Raji (cell line): Measurements from ENCODE around the gene TTLL10.

Source experiments
- POLR2A ChIP-seq: IDR thresholded peaks from 2 replicates; pipeline ENCODE4 v1.6.1; 2011; ENCODE audit warnings: low read depth, low read length, control low read depth; ENCODE audit not compliant: insufficient read depth

TTLL10 gene

DNA sequence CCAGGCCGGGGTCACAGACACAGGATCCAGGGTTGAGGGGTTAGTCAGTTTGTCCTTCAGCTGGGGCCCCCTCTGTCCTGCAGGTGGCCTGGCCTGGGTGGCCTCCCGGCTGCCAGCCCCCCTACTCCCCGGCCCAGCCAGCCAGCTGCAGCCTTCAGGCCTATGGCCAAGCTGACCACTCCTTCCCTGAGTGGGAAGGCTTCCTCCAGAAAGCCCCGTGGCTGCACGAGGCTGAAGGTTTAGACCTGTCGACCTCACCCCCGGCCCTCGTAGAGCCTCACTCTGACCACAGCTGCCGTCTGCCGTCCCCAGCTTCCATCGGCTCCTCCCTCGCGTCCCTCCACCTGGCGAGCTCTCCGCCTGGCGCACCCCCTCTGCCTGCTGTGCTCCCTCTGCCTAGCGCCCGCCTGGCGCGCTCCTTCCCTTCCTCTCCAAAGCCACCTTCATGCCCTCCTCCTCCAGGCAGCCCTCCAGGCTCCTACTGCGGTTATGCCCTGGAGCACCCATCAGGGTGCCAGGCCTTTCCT lies 9.6 kb downstream of the TTLL10 start:
- no peak for TF ChIP-seq POLR2A

DNA sequence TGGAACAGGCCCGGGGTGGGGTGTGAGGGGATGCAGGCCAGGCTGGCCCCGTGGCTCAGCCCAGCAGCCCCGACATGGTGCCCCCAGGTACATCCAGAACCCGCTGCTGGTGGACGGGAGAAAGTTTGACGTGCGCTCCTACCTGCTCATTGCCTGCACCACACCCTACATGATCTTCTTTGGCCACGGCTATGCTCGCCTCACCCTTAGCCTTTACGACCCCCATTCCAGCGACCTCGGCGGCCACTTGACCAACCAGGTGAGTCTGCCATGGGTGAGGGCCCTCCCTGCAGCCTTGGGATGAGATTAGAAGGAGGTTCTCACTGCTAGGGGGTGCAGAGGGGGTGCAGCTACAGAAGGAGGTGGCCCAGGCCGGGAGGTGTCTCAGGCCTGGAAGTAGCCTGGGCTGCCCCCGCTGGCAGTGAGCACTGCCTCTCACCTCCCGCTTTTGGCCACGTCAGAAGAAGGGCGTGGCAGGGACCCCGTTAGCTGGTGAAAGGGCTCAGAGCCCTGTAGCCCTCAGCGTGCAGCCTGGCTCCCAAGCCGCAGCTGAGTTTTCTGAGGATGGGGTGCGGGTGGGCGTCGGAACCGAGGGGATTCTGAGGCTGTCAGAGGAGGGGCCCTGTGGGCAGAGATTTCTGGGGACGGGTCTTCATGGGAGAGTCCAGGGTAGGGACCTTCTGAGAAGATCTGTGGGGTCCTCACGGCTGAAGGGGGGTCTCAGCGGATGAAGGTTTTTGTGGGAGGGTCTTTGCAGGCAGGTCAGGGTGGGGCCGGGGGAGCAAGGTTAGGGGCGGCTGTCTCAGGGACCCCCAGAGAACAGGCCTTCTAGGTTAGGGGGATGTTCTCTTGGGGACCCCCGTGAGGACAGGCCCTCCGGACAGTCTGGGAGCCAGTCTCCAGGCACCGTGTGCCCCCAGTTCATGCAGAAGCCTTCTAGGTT lies 10.4 kb downstream of the TTLL10 start:
- TF ChIP-seq POLR2A, result no peak

DNA sequence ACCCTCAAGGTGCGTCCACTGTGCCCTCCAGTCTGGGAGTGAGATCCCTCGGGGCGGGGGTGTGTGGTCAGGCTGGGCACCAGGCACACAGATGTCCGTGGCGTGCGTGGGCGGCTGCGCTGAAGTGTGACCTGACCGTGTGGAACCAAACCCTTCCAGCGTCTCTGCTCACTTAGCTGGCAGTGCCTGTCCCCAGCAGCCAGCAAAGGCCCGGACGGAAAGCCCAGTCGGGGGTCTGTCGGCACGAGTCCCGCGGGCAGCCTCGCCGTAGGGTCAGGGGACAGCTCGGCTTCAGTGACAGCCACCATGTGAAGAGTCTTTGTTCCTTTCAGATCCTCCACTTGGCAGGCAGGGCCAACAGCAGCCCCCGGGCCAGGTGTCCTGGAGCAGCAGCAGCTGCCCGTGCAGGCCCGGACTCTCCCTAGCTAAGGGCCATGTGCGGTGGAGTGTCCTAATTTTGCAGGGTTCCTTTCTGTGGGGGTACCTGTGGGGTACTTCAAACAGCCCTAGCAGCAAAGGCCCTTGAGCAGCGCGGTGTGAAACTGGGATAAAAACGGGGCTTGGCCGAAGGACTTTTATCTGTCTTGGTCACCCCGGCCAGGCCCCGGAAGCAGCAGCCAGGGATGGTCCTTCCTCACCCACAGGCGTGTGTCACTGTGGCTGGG lies 11.6 kb downstream of the TTLL10 start:
- no peak for TF ChIP-seq POLR2A

DNA sequence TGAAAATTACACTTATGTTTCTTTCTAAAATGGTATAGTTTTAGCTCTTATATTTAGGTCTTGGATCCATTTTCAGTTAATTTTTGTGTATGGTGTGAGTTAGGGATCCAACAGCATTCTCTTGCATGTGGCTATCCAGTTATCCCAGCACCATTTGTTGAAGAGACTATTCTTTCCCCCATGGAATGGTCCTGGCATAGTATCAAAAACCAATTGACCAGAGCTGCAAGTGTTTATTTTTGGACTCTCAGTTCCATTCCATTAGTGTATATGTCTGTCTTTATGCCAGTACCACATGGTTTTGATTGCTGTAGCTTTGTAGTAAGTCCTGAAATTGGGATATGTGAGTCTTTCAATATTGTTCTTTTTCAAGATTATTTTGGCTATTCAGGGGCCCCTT lies 14.3 kb downstream of the TTLL10 start:
- TF ChIP-seq POLR2A, result no peak

DNA sequence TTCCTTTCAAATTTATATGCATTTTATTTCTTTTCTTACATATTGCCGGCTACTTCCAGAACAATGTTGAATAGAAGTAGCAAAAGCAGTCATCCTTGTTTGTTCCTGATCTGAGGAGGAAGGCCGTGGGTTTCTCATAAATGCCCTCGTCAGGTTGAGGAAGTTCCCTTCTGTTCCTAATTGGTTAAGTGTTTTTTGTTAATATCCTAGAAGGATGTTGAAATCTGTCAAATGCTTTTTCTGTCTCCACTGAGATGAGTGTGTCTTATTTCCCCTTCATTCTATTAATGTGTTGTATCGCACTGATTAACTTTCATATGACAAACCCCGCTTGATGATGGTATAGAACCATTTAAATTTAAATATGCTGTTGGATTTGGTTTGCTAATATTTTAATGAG lies 15.4 kb downstream of the TTLL10 start:
- no peak for TF ChIP-seq POLR2A

DNA sequence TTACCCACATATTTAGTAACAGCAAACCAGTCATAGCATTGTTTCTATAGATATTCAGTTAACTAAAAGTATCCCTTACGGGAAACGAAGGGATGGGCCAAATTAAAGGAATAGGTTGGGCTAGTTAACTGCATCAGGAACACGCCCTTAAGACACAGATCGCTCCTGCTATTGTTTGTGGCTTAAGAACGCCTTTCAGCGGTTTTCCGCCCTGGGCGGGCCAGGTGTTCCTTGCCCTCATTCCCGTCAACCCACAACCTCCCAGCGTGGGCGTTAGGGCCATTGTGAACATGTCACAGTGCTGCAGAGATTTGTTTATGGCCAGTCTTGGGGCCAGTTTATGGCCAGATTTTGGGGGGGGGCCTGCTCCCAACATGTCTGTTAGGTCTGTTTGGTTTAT lies 18.1 kb downstream of the TTLL10 start:
- no peak for TF ChIP-seq POLR2A

DNA sequence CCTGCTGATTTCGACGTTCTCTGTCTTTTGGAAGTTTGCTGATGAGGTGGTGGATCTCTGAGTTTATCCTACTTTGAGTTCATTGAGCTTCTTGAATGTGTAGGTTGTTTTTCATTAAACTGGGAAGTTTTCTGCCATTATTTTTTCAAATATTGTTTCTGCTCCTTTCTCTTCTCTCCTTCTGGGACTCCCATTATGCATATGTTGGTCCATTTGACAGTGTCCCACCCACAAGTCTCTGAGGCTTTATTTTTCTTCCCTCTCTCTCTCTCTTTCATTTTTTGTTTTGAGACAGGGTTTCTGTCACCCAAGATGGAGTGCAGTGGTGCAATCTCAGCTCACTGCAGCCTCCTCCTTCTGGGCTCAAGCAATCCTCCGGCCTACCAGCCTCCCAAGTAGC lies 21.0 kb downstream of the TTLL10 start:
- TF ChIP-seq POLR2A, result no peak

DNA sequence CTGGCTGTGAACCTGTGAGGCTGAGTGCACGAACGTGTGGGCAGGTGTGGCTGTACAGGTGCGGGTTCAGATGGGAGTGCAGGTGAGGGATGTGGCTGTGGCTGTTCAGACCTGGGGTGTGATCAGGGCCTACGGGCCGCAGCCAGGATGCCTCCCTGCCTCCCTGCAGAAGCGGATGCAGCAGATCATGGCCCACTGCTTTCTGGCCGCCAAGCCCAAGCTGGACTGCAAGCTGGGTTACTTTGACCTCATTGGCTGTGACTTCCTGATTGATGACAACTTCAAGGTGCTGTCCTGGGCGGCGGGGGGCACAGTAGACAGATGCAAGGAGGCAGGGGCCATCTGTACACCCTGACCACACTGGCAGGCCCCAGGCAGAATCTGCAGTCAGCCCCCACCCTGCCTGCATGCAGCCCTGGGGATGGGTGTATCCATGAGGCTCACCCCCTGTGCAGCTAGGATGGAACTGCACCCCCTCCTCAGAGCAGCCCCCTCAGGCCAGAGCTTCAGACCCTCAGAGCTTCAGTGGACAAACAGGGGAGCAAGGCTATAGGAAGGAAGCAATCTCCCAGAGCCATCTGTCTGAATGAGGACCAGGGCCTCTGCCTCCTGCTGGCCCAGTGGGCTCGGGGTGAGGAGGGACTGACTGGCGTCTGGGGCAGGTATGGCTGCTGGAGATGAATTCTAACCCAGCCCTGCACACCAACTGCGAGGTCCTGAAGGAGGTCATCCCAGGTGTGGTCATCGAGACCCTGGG lies 22.9 kb downstream of the TTLL10 start:
- TF ChIP-seq POLR2A, result no peak

DNA sequence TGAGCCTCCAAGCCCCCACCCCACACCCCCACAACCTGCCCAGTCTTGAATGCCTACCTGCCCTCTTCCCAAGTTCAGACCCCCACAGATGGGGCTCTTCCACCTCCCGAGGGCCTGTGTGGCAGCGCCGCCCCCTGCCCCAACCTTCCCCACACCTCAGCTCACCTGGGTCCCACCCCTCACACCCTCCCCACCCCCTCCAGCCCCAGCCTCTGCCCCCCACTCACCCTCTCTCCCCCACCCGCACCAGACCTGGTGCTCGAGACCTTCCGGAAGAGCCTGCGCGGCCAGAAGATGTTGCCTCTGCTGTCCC lies 23.5 kb downstream of the TTLL10 start:
- no peak for TF ChIP-seq POLR2A

DNA sequence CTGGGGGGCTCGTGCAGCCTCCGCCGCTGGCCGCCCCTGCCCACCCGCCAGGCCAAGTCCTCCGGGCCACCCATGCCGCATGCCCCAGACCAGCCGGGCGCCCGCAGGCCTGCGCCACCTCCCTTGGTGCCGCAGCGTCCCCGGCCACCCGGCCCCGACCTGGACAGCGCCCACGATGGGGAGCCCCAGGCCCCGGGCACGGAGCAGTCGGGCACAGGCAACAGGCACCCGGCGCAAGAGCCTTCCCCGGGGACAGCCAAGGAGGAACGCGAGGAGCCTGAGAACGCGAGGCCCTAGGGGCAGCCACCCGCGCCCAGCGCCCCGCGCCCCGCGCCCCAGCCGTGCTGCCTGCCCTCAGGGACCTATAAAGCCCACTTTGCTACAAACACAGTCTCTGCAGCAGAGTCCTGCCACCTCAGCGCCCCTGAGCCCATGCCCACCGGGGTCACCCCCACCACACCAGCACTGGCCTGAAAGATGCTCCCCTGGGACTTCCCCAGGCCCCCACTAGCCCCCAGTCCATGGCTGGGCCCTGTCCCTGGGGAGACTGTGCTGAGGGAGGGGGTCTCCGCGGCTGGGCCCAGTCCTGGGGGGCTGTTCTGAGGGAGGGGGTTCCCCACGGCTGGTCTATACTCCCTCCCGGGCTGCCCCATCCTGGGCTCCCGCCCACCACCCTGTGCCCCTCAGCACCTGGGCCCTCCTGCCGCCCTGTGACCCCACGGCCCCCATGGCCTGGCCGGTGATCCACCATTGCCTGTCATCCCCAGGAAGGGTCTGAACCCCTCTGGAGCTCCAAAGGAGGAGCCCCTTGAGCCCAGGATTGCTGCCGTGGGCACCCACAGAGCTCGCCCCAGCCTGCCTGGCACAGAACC lies 24.1 kb downstream of the TTLL10 start:
- no peak for TF ChIP-seq POLR2A

DNA sequence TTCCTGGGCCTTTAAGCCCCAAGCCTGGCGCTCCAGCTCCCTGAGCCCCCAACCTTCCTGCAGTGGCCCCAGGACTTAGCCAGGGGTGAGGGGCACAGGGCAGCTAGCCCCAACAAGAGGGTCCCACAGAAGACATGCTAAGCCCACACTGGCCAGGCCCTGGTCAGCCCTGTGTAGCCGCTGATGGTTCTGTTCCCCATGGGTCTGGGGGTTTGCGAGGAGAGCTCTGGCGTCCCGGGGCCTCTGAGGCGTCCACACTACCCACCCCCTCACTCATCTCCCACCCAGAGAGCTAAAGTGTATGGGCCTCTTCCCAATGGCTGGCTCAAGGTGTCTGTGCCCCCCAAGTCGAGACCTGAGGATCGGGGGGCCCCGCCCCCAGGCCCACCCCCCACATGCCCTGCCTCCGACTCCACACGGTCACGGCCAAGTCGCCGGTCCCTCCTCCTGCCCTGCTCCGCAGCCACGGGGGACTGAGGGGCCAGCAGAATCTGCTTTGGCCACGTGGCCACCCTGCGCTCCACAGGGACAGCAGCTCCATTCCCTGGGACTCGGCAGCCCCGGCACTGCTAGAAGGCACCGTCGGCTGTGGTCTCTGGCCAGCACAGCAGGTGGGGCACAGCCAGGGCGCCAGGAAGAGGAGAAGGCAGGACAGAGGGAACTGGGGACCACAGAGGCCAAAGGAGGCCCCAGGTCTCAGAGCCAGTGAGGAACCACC lies 24.9 kb downstream of the TTLL10 start:
- TF ChIP-seq POLR2A, result no peak

DNA sequence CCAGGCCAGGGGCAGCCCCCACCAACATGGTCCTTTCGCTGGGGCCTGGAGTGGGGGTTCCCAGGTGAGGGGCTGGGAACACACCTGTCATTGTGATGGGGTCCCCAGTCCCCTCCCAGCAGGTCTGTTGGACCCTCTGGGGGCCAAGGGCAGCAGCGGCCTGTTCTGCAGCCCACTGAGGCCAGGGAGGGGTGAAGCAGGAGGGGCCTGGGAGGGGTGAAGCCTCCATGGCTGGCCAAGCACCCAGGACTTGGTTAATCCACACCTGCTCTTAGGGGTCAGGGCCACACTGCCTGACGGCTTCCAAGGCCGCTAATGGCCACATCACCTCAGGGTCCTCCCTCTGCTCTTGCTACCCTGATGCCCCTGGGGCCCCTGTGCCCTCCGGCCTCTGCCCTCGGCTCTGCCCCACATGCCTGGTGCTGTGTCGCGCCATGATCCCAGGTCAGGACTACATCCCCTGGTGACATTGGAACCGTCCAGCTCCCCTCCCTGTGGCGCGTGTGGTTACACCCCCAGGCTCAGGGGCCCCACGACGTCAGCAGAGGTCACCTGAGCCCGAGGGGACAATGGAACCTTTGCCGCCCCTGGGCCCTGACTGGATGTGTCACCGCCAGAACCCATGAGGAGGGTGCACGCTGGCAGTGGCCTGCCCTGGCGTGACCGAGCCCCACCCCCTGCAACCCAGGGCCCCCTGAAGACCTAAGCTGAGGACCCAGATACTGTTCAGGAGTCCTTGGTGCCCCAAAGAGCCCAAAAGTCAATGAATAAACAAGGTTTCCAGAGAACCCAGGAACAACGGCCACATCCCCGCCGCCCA lies 25.7 kb downstream of the TTLL10 start:
- TF ChIP-seq POLR2A, result no peak
